Right lobe of liver (tissue), 6 donors: ENCODE results near the gene UBL7. TPM values are rescaled to one million over a fixed set of nuclear protein-coding genes. Genes with fewer than 3 reads are reported as not detected.

Experiments
- ATAC-seq, 4 donors: fragments of 200-7000 bp; cut with Tn5 transposase; one replicate each; pipeline ENCODE4 v1.9.1; 2020; ENCODE audit warnings: mild to moderate bottlenecking in 4 of 4, moderate library complexity in 4 of 4
- DNase-seq, 3 donors: peaks; one replicate each; pipeline ENCODE4 v3.0.0-alpha.2; 2020
- H3K27ac ChIP-seq, 3 donors: fragments of 200-600 bp; one replicate each; pipeline ENCODE4 v1.8.0; 2022
- H3K27me3 ChIP-seq, 2 donors: fragments of 200-600 bp; one replicate each; pipeline ENCODE4 v1.8.0; 2022
- H3K36me3 ChIP-seq, 4 donors: fragments of 200-600 bp; sonication (generic) in 1 of 4; one replicate each; pipeline versions ENCODE4 v1.5.1 to v1.8.0; 2017 to 2022; ENCODE audit warnings: control low read depth in 1 of 4
- H3K4me1 ChIP-seq, 4 donors: fragments of 200-600 bp; sonication (generic) in 1 of 4; one replicate each; pipeline versions ENCODE4 v1.5.1 to v1.8.0; 2017 to 2022; ENCODE audit warnings: control low read depth in 1 of 4
- H3K4me3 ChIP-seq, 3 donors: fragments of 200-600 bp; one replicate each; pipeline ENCODE4 v1.8.0; 2022
- H3K9me3 ChIP-seq, 4 donors: fragments of 200-600 bp; sonication (generic) in 1 of 4; one replicate each; pipeline versions ENCODE4 v1.5.1 to v1.8.0; 2017 to 2022; ENCODE audit warnings: control low read depth in 1 of 4
- CTCF ChIP-seq, 4 donors: fragments of 200-600 bp in 3 of 4; fragments of 450-650 bp in 1 of 4; IDR thresholded peaks; one replicate each; pipeline versions ENCODE4 v1.5.1 to v1.8.0; 2016 to 2022; ENCODE audit warnings: antibody characterized with exemption in 4 of 4, mild to moderate bottlenecking in 2 of 4
- POLR2A ChIP-seq: fragments of 450-650 bp; IDR thresholded peaks from one replicate; pipeline ENCODE4 v1.6.1; 2017; ENCODE audit warnings: antibody characterized with exemption, mild to moderate bottlenecking
- whole genome bisulfite sequencing: methylation state at CpG from one replicate; pipeline ENCODE4 v1.1.6; 2018; ENCODE audit warnings: low coverage, low lambda C conversion rate; ENCODE audit not compliant: insufficient coverage; ENCODE audit errors: missing lambda C conversion rate; 5-methylcytosine and 5-hydroxymethylcytosine counted together
- intact Hi-C, 2 donors: fragments of 100-400 bp; cut with DNase I; formaldehyde crosslinking; loops; one replicate each; pipeline versions ENCODE4 v1.11.2 to v1.14.1; 2022
- total RNA-seq, 6 experiments: library from RNA; depleted of rRNA in 2 of 6; stranded (reverse); fragments of >200 nt in 2 of 6; fragmentation: NEBNext Ultra II Directional in 3 of 6; extraction: Animal tissue kit (Norgen Biotek cat#: 25700) in 3 of 6; gene quantifications; one replicate each; pipeline versions ENCODE4 v1.1.0 to v1.2.4, GENCODE V29; 2016 to 2023
- donor health status: DM: no; HTN: yes; CAD: no.
- donor health status: DM: no; HTN: no; CAD: no.
- donor health status: DM: no; HTN: no; CAD: no.
- donor health status: DM: no; HTN: yes; CAD: no.
- donor health status: DM: no; HTN: yes; CAD: no.

UBL7 gene
- total RNA-seq, 6 experiments from 2014 or later = 14.8 to 38.0 (median 17.3) TPM

- H3K27ac ChIP-seq = no peak overlapping the region
- H3K4me3 ChIP-seq = no peak overlapping the region
- H3K27me3 ChIP-seq = no peaks in the 10 kb centered on the region
- DNase-seq (no peak), ATAC-seq (no peak)
- WGBS = no CpG with 5 or more reads among the region's 7 CpGs
- H3K36me3 ChIP-seq = peaks cover 0 to 43% (median 15%) of the 10 kb centered on the region in 4 donors
- intact Hi-C loops = no loop called here
- peaks cover 0 to 32% (median 16%) of the 10 kb centered on the region in 4 donors for H3K4me1 ChIP-seq
- no peaks in the 10 kb centered on the region for H3K9me3 ChIP-seq
- TF ChIP-seq POLR2A (no peak), CTCF (IDR thresholded peaks at IDR 0.05) (no peak)
These were observed 11.9 kb downstream of the UBL7 start for GRCh38 chr15:74449095-74449494.

GRCh38 chr15:74445816-74446763, 14.9 kb downstream of the UBL7 start:
- no peaks in the 10 kb centered on the region for H3K27me3 ChIP-seq
- intact Hi-C loops = no loop called here
- ATAC-seq = no peak

DNA sequence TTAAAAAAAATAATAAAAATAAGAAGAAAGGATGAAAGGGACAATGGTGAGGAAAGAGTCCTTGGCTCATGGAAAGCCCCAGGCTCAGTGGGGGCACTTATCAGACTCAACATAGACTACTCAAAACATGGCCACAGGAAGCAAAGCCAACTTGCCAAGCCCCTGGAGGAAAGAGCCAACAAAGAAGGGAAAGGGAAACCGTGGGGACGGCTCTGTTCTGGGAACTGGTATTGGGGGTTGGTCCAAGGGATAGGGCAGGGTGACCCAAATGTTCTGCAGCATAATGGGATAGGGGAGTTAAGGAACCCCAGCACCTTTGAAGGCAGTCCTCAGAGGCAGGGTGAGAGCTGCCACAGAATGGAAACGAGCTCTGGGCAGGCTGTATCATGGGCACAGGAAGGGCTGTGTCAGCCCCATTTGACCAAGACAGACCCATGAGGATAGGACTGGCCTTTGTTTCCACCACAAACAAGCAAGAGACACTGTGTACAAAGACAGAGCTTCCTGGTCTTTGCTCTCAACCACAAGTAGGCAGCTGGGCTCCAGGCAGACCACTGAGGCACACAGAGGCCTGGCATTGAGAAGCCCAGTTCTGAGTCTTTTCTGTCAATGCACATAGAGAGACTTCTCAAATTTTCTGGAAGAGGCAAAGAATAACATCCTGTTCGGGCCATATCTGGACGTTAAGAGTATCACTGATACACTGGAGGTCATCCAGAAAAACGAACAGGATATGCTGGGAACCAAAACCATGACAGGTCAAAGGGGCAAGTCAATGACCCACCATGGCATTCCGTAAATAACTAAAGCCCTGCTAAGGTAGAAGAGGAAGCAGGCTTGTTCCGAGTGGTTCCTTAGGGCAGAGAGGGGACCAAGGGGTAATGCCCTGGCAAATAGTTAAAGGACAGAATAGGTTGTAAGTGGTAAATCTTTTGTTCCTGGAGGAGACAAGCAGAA, 16.6 kb downstream of the UBL7 start:
- WGBS = 43% methylated on average over 7 of the region's 8 CpGs
- Histone ChIP-seq H3K9me3 (no peaks in the 10 kb centered on the region), H3K27ac (peak overlapping the region; percentile 69 to 88 (median 74)), H3K36me3 (peaks cover 0 to 11% (median 9%) of the 10 kb centered on the region in 4 donors), H3K4me3 (no peak overlapping the region), H3K4me1 (peaks cover 0 to 57% (median 26%) of the 10 kb centered on the region in 4 donors), H3K27me3 (no peaks in the 10 kb centered on the region)
- no peak for DNase-seq
- peak; percentile 80 to 82 (median 80) for ATAC-seq
- intact Hi-C loops = no loop called here
- TF ChIP-seq POLR2A = no peak

More at GRCh38 chr15:74445816-74446763, 14.9 kb downstream of the UBL7 start:
- H3K9me3 ChIP-seq = no peaks in the 10 kb centered on the region
- no peak for TF ChIP-seq CTCF (IDR thresholded peaks at IDR 0.05)
- H3K4me1 ChIP-seq = peaks cover 0 to 57% (median 26%) of the 10 kb centered on the region in 4 donors
- H3K27ac ChIP-seq = peak overlapping the region; percentile 7 to 37 (median 17)
- H3K4me3 ChIP-seq = no peak overlapping the region
- WGBS = 74% methylated on average over 8 of the region's 9 CpGs
- no peak for DNase-seq
- H3K36me3 ChIP-seq = peaks cover 0 to 28% (median 12%) of the 10 kb centered on the region in 4 donors

GRCh38 chr15:74443100-74443909, 17.7 kb downstream of the UBL7 start:
- no peak for TF ChIP-seq POLR2A
- TF ChIP-seq CTCF (IDR thresholded peaks at IDR 0.05) = no peak
- ATAC-seq (peak; percentile 4 to 68 (median 62)), DNase-seq (peak in 1 of 3 donors; percentile 51)
- intact Hi-C loops = no loop called here
- Histone ChIP-seq H3K27ac (peak overlapping the region; percentile 69 to 88 (median 74)), H3K36me3 (peaks cover 0 to 8% (median 3%) of the 10 kb centered on the region in 4 donors), H3K27me3 (no peaks in the 10 kb centered on the region), H3K9me3 (no peaks in the 10 kb centered on the region), H3K4me1 (peaks cover 0 to 57% (median 26%) of the 10 kb centered on the region in 4 donors), H3K4me3 (no peak overlapping the region)
- 47% methylated on average over 12 of the region's 14 CpGs for WGBS
